IMR-90 (cell line): ENCODE measurements around the gene LBHD2. TPM values are rescaled to one million over a fixed set of nuclear protein-coding genes. Genes with fewer than 3 reads are reported as not detected.

Experiments
- ATAC-seq: fragments of 200-7000 bp; cut with Tn5 transposase; 2 replicates; pipeline ENCODE4 v1.9.1; 2020; ENCODE audit warnings: low read depth, mild to moderate bottlenecking, moderate library complexity
- BruUV-seq: library from RNA; stranded (reverse); fragments of 400-500 nt; replicated peaks from 2 replicates; lab custom pipeline; 2021; lab: Mats Ljungman, UMichigan
- CTCF ChIA-PET: fragments of 300-600 bp; formaldehyde crosslinking; extraction: SDS; loops from one replicate; lab custom pipeline; 2021; ENCODE audit warnings: antibody characterized with exemption; lab: Yijun Ruan, JAX
- POLR2A ChIA-PET: fragments of 300-600 bp; sonication (Branson Sonifier 250); formaldehyde crosslinking; loops from one replicate; lab custom pipeline; 2022; ENCODE audit warnings: antibody characterized with exemption; ENCODE audit not compliant: unreplicated experiment; lab: Charles Lee
- DNase-seq: peaks from one replicate; pipeline ENCODE4 v3.0.0; 2013
- H2AFZ ChIP-seq: replicated peaks from 2 replicates; pipeline ENCODE3; 2013; ENCODE audit warnings: low read length, mild to moderate bottlenecking; ENCODE audit not compliant: poor library complexity
- H2AK5ac ChIP-seq: 2 replicates; pipeline ENCODE4 v1.6.1; 2013; ENCODE audit warnings: low read depth, low read length, inconsistent platforms
- H2AK9ac ChIP-seq: replicated peaks from 2 replicates; pipeline ENCODE3; 2013; ENCODE audit warnings: mild to moderate bottlenecking, low read depth, low read length, moderate library complexity; ENCODE audit not compliant: poor library complexity
- H2BK120ac ChIP-seq: 2 replicates; pipeline ENCODE4 v1.6.1; 2013; ENCODE audit warnings: low read depth, low read length, inconsistent platforms
- H2BK15ac ChIP-seq: 3 replicates; pipeline ENCODE4 v1.6.1; 2013; ENCODE audit warnings: low read depth, low read length, inconsistent platforms
- H2BK20ac ChIP-seq: 2 replicates; pipeline ENCODE4 v1.6.1; 2013; ENCODE audit warnings: low read depth, mild to moderate bottlenecking, inconsistent platforms, low read length, moderate library complexity
- H2BK5ac ChIP-seq: 2 replicates; pipeline ENCODE4 v1.6.1; 2013; ENCODE audit warnings: mild to moderate bottlenecking, low read depth, low read length, inconsistent platforms; ENCODE audit not compliant: poor library complexity, severe bottlenecking
- H3K14ac ChIP-seq: replicated peaks from 2 replicates; pipeline ENCODE4 v1.6.1; 2013; ENCODE audit warnings: low read depth, low read length, inconsistent platforms
- H3K18ac ChIP-seq: 2 replicates; pipeline ENCODE4 v1.6.1; 2013; ENCODE audit warnings: low read depth, low read length, control low read depth
- H3K23ac ChIP-seq: 2 replicates; pipeline ENCODE4 v1.6.1; 2013; ENCODE audit warnings: low read depth, low read length, inconsistent platforms
- H3K27ac ChIP-seq: 2 replicates; pipeline ENCODE4 v1.5.1; 2013; ENCODE audit warnings: mild to moderate bottlenecking, control low read depth, low read length; ENCODE audit not compliant: insufficient read depth
- H3K27me3 ChIP-seq: 2 replicates; pipeline ENCODE4 v1.6.1; 2013; ENCODE audit warnings: low read length; ENCODE audit not compliant: control insufficient read depth, insufficient read depth
- H3K36me3 ChIP-seq: 2 replicates; pipeline ENCODE4 v1.6.1; 2013; ENCODE audit warnings: low read length, mixed read lengths; ENCODE audit not compliant: control insufficient read depth, insufficient read depth
- H3K4ac ChIP-seq: 2 replicates; pipeline ENCODE4 v1.6.1; 2013; ENCODE audit warnings: low read depth, low read length, inconsistent platforms
- H3K4me1 ChIP-seq: 2 replicates; pipeline ENCODE4 v1.6.1; 2013; ENCODE audit warnings: low read length, mixed read lengths; ENCODE audit not compliant: control insufficient read depth, insufficient read depth
- H3K4me2 ChIP-seq: 2 replicates; pipeline ENCODE4 v1.6.1; 2013; ENCODE audit warnings: low read depth, mild to moderate bottlenecking, control low read depth, low read length, moderate library complexity
- H3K4me3 ChIP-seq: 2 replicates; pipeline ENCODE4 v1.5.1; 2013; ENCODE audit warnings: low read depth, mild to moderate bottlenecking, control low read depth, low read length, moderate library complexity; ENCODE audit not compliant: insufficient read depth
- H3K56ac ChIP-seq: 2 replicates; pipeline ENCODE4 v1.6.1; 2013; ENCODE audit warnings: low read length, inconsistent platforms; ENCODE audit not compliant: insufficient read depth; ENCODE audit errors: extremely low read depth
- H3K79me1 ChIP-seq, 2 experiments: 2 replicates each; pipeline ENCODE4 v1.6.1; 2013; ENCODE audit warnings: low read length in 2 of 2, inconsistent platforms in 1 of 2, low read depth in 1 of 2
- H3K9ac ChIP-seq: 2 replicates; pipeline ENCODE4 v1.6.1; 2013; ENCODE audit warnings: low read depth, low read length, control low read depth
- H3K9me1 ChIP-seq: 2 replicates; pipeline ENCODE4 v1.6.1; 2013; ENCODE audit warnings: low read length, inconsistent platforms; ENCODE audit not compliant: insufficient read depth
- H3K9me3 ChIP-seq: 2 replicates; pipeline ENCODE4 v1.6.1; 2013; ENCODE audit warnings: low read length; ENCODE audit not compliant: control insufficient read depth, insufficient read depth
- H4K20me1 ChIP-seq: 2 replicates; pipeline ENCODE4 v1.6.1; 2013; ENCODE audit warnings: low read length, inconsistent platforms; ENCODE audit not compliant: insufficient read depth
- H4K5ac ChIP-seq: 2 replicates; pipeline ENCODE4 v1.6.1; 2013; ENCODE audit warnings: mild to moderate bottlenecking, low read depth, low read length, control low read depth
- H4K8ac ChIP-seq, 2 experiments: 2 replicates each; pipeline ENCODE4 v1.6.1; 2013; ENCODE audit warnings: low read depth in 2 of 2, low read length in 2 of 2, control low read depth in 1 of 2, inconsistent platforms in 1 of 2
- H4K91ac ChIP-seq: 2 replicates; pipeline ENCODE4 v1.6.1; 2013; ENCODE audit warnings: low read depth, low read length, inconsistent platforms; ENCODE audit not compliant: insufficient read depth
- NFE2L2 ChIP-seq: fragments of 150-350 bp; IDR thresholded peaks from 2 replicates; pipeline ENCODE4 v1.6.1; 2016; ENCODE audit warnings: low read depth, mild to moderate bottlenecking, low read length
- RAD21 ChIP-seq: IDR thresholded peaks from 2 replicates; pipeline ENCODE4 v1.6.1; 2012; ENCODE audit warnings: low read length, improper control_type of control experiment
- USF2 ChIP-seq: fragments of 150-350 bp; IDR thresholded peaks from 2 replicates; pipeline ENCODE4 v1.6.1; 2017; ENCODE audit warnings: mild to moderate bottlenecking, antibody characterized with exemption, low read length, low read depth
- WGBS, 2 experiments: methylation state at CpG; one replicate each; pipeline versions ENCODE4 v1.1.5 to v1.1.7; 2013; ENCODE audit warnings: missing lambda C conversion rate in 2 of 2; ENCODE audit not compliant: insufficient read length in 1 of 2; ENCODE audit errors: extremely low coverage in 2 of 2; 5-methylcytosine and 5-hydroxymethylcytosine counted together
- dilution Hi-C: fragments of 300-500 bp; cut with HindIII; formaldehyde crosslinking; loops from one replicate; pipeline ENCODE4 v1.14.3; 2018; ENCODE audit warnings: low sequenced_read_pairs; ENCODE audit not compliant: unreplicated experiment
- in situ Hi-C: fragments of 300-500 bp; cut with MboI; formaldehyde crosslinking; loops from 3 replicates; pipeline ENCODE4 v1.14.3; 2019; ENCODE audit warnings: low sequenced_read_pairs, inconsistent platforms, mixed read lengths
- intact Hi-C: fragments of 100-400 bp; cut with micrococcal nuclease; formaldehyde crosslinking; loops from 2 replicates; pipeline ENCODE4 v1.10.0; 2022
- polyA plus RNA-seq, 3 experiments: library from polyadenylated mRNA; depleted of rRNA; stranded (reverse); fragments of >200 nt; gene quantifications; 2 replicates each; pipeline ENCODE4 v1.2.3, GENCODE V29; 2012; ENCODE audit warnings: low replicate concordance in 1 of 3
- total RNA-seq: library from RNA; depleted of rRNA; stranded (reverse); fragments of >200 nt; gene quantifications from 2 replicates; pipeline ENCODE4 v1.2.3, GENCODE V29; 2012

Gene LBHD2
- total and polyA plus RNA-seq, 2 of the 4 experiments (the other 2 are of a cell fraction) = not detected

DNA sequence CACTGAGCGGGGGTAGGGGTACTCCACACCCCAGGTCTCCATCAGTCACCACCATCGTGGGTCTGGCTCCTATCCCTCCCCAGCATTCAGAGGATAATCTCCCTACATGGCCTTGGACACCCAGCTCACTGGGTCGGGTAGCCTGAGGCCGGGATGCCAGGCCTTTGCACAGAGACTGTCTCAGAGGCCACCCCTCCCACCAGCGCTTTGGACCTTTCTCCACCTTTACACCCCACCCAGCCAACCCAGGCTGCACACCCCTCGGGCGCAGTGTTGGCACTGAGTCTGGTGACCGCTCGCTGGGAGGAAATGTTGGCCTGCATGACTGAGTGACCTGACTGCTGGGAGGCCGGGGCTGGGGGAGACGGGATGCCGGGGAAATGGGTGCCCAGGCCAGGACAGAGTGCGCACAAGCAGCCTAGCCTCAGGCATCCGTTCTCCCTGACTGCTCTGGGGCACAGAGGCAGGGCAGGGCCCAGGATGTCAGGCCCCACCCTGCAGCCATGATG, 10.6 kb upstream of the LBHD2 start:
- intact Hi-C loops = loop anchor here (10.0 kb wide), 1 partner anchor 111 kb away; no protein-coding TSS in a partner anchor
- ChIA-PET POLR2A (no interaction called here), CTCF (no interaction called here)
- Histone ChIP-seq H2BK15ac (no peak overlapping the region), H3K27me3 (peaks cover 2% of the 10 kb centered on the region; the same call in 1 of the 2 replicates), H2AK9ac (no peak overlapping the region), H2AK5ac (no peak overlapping the region), H3K36me3 (no peaks in the 10 kb centered on the region), H3K27ac (no peak overlapping the region), H4K5ac (no peak overlapping the region), H3K4me1 (peaks cover 2% of the 10 kb centered on the region; the same call in 1 of the 2 replicates), H3K4ac (no peak overlapping the region), H3K4me2 (no peak overlapping the region), H3K79me1 (no peaks in the 10 kb centered on the region), H3K9me1 (no peaks in the 10 kb centered on the region), H3K14ac (no peak overlapping the region), H3K9ac (no peak overlapping the region), H2BK20ac (no peak overlapping the region), H2AFZ (no peak overlapping the region), H3K23ac (no peak overlapping the region), H3K9me3 (no peaks in the 10 kb centered on the region), H3K18ac (no peak overlapping the region), H3K56ac (no peak overlapping the region), H4K91ac (no peak overlapping the region), H3K4me3 (no peak overlapping the region), H2BK120ac (no peak overlapping the region), H4K8ac (no peak overlapping the region), H2BK5ac (no peak overlapping the region), H4K20me1 (no peaks in the 10 kb centered on the region; the same call in 1 of the 2 replicates)
- WGBS, 2 experiments = 86% methylated on average over 9 of the region's 14 CpGs; no CpG with 5 or more reads in 1 of the 2 experiments
- BruUV-seq = no TSS peak
- ATAC-seq (no peak), DNase-seq (no peak)
- no peak for TF ChIP-seq NFE2L2
- no peak for TF ChIP-seq RAD21
- TF ChIP-seq USF2 = no peak
- in situ Hi-C loops = no loop called here
- dilution Hi-C loops = no loop called here
